GM19452 (cell line): ENCODE measurements around the gene SLC6A3.
"Not testable (repeated sequence)": the region's sequence is repeated elsewhere in the genome, so short reads cannot be mapped to it uniquely, and the experiment has no call there.

Experiments used
- ATAC-seq: cut with Tn5 transposase; IDR thresholded peaks from one replicate; pipeline ENCODE4 v1.9.1; 2021; ENCODE audit not compliant: unreplicated experiment

SLC6A3 gene

DNA sequence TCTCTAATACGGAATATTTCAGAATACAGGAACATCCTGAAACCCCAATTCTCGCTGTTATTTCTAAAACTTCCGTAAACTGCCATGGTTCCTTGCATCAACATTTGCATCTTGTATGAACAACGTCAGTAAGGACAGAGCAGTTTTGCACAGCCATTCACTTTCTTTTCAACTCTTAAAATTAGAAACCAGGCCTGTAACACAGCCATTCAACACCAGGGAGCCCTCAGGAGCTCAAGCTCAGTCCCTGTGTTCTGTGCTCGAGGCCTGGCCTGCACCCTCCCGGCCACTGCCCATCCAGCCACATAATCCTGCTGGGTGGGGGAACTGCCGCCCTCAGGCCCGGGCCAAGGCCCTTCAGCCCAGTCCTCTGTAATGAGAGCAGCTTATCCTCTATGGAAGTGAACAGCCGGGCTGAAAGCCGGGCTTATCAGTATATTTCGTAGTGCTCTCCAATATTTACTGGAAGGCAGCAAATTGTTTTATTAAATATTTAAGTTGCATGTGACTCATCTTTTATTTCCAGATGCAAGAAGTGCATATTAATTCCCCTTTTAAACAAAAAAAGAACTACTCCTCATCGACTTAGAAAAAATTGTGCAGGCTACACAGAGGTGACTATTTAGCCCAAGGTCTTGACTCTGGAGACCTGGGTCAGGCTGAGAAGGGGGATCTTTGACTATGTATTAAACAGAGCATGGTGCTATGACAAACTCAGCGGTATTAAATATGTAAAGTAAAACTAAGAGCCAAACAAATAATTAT lies 33.2 kb upstream of the SLC6A3 start:
- no peak for ATAC-seq

DNA sequence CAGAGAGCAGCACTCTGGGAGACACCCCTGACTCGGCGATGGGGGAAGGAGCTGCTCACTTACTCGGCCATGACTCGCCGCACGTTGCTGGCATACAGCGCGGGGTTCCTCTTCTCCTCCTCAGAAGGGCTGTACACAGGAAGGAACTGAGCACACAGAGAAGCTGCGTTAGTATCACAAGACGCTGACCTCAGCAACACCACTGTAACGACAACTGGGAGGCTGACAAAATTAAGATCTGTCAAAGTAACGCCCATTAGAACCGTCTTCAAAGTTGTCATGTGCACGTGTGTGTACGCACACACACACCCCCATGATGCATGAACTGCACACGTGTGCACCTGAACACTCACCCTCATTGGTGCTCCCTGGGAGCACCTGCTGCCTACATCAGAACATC lies 32.1 kb upstream of the SLC6A3 start:
- ATAC-seq = no peak

DNA sequence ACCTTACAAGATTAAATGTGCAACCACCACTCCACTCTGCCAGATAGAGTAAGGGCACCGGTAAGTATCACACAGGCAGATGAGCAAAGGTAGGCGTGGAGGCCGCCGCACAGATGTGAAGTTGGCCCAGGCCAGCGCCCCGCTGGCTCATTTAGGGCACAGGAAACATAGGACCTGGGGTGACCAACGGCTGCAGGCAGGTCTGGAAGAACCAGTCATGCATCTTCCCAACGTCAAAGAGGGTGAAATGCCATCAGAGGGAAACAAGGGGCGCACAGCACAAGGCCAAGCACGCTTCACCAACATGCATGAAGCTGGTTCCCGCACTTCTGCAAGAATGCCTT lies 31.7 kb upstream of the SLC6A3 start:
- no peak for ATAC-seq

DNA sequence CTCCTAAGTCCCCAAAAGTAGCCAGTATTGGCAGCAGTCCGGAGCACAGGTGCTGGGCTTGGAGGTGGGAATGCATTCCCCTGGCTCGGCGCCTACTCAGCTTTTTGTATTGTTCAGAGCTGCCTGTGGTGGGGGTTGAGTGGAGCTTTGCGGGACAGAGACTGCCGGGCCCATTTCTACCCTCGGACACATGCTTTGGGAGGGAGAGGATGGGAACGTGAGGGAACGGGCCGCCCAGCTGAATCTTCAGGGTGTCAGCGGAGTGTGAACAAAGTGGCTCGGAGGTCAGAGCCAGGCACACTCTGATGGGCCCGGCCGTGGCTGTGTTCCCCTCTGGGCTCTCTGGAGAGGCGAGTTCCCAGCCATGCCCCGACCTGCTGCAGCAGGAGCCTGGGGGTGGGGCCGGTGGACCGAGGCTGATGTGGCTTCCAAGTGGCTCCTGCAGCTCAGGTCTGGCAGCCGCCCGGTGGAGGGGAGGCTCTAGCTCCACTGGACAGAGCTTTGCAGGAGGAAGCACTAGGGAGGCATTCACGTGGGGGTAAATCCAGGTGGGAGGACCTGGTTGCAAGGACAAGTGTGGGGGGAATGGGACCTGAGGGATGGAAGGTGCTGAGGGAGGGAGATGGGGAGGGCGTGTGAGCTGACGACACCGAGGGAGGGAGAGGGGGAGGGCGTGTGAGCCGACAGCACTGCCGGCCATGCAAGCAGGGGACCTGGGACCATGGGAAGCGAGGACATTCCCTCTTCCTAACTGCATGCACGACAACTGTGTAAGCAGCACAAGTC lies 31.1 kb upstream of the SLC6A3 start:
- no peak for ATAC-seq

DNA sequence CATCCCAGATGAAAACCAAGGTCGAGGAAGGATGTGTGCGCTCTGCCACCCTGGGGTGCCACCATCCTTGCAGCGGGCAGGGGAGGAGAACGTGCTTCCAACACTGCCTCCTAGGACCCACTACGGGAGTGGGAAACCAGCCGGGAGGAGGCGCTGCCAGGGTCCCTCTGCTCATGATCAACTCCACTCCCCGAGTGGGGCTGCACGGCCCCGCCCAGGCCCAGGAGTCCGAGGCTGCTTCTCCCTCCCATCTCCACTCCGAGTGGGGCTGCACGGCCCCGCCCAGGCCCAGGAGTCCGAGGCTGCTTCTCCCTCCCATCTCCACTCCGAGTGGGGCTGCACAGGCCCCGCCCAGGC lies 30.3 kb upstream of the SLC6A3 start:
- ATAC-seq = not testable (repeated sequence)

DNA sequence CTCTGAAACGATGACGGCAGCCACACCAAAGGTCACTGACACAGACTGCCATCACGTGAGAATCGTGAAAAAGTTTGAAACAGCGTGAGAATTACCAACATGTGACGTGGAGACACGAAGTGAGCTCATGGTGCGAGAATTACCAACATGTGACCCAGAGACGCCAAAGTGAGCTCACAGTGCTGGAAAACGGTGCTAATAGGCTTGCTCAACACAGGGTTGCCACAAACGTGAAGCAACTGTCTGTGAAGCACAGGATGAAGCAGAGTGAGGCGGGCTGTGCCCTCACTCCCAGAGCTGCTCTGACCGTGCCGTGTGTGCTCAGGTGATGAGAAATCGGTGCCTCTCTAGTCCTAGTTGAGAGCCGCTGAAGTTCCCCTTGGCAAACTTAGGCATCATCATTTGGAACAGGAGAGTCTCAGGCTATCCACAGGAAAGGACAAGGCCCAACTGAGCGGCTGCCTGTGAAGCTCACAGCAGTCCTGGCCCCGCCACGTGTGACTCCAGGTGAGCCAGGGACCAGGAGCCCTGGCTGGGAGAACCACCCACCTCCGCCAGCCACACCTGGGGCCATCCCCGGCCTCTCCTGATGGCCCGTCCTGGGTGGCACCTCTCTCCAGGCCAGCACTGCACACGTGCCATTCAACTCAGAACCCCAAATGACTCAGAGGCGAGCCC lies 29.8 kb upstream of the SLC6A3 start:
- ATAC-seq = no peak

DNA sequence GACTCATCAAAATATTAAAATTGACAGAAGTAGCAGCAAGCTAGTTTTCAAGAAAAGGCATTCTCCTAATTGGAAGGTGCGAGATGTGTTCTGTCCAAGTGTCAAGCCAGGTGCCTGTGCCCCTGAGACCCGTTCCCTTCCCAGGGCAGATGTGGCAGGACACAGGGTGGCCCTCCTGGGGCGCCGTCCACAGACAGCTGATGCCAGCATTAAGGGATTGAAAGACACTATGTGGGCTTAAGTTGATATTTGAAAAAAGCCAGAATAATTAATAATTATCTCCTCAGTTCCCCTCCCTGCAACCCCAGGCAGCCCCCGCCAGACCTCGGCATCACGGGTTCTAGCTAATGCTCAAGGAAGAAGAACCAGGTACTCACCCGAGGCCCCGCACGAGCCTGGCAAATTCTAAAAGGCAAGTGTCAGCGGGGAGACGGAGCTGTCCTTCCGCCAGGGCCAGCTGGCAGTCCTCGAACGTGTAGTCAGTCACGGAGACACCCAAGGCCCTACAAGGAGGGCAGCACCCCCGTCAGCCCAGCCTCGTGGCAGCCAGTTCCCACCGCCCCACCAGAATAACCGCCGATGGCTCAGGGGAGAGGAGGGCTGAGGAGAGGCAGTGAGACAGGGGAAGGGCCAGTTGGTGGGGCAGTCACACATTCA lies 29.1 kb upstream of the SLC6A3 start:
- ATAC-seq = no peak

DNA sequence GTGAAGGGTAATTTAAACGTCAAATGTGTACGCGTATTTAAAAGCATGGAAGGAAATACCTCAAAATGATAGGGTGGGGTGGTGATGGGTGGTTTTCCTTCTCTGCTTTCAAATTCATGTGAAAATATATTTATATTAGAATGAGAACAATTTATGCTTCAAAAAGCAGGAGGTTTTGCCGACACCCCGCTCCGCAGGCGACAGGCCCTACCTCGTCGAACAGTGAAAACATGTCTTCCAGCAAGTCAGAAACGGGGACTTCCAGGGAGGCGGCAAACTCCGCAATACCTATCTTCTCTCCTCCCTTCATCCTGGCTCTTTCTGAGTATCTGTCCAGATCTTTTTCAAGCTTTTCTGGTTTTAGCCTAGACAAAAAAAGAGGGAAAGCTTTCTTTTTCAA lies 28.5 kb upstream of the SLC6A3 start:
- no peak for ATAC-seq

DNA sequence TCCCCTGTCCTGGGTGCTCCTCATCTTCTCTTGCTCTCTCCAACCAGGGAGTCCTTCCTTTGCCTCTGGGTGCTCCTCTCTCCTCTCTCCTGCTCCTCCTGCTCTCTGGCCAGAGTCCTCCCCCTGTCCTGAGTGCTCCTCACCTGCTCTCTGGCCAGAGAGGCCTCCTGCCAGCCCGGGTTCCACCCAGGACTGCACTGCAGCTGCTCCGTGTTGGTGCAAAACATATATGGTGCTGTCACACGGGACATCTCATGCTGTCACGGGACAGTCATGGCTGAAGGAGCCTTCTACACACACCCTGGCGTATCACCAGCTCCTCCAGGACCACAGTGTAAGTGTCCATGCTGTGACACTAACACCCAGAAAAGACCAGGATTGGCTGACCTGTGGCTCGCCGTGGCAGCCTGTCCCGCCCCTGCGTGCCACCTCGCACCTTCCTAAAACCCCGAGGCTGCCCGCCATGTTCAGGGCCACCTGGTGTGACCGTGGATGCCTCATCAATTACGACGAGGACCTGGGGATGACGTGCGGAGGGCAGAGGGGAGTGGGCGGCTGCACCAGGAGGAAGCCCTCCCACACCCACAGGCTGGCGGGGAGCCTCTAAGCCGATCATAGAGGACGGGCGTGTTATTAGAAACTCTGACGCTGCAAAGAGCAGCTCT lies 27.9 kb upstream of the SLC6A3 start:
- ATAC-seq = no peak

DNA sequence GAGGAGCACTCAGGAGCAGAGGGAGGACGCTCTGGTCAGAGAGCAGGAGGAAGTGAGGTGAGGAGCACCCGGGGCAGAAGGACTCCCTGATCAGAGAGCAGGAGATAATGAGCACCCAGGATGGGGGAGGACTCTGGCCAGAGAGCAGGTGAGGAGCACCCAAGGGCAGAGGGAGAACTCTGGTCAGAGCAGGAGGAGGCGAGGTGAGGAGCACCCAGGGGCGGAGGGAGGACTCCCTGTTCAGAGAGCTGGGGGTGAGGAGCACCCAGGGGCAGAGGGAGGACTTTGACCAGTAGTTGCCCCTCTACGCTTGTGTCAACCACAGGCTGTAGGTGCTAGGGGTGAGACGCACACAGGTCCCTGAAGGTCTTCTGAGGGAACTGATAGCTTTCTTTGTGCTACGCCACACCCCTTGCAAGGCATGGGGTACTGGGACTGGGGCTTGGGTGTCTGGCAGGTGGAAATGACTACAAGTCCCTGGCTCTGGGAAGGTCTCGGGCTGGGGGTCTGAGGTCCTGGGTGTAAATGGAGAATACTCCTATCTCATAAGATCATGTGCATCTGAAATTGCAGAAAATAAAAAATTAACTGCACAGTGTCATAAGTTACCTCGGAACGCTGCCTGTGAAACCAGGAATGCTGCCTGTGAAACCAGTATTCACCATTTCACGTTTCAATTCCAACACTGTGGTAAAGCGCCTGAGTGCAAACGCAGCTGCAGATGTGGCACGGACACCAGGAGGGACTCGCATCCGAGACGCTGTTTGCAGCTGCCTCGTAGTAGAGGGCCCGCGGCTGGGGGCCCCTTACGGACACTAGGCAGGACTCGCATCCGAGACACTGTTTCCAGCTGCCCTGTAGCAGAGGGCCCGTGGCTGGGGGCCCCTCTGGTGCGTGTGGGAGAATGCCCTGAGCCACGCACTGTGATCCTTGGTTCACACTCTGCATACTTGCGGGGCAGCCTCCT lies 27.0 kb upstream of the SLC6A3 start:
- no peak for ATAC-seq

DNA sequence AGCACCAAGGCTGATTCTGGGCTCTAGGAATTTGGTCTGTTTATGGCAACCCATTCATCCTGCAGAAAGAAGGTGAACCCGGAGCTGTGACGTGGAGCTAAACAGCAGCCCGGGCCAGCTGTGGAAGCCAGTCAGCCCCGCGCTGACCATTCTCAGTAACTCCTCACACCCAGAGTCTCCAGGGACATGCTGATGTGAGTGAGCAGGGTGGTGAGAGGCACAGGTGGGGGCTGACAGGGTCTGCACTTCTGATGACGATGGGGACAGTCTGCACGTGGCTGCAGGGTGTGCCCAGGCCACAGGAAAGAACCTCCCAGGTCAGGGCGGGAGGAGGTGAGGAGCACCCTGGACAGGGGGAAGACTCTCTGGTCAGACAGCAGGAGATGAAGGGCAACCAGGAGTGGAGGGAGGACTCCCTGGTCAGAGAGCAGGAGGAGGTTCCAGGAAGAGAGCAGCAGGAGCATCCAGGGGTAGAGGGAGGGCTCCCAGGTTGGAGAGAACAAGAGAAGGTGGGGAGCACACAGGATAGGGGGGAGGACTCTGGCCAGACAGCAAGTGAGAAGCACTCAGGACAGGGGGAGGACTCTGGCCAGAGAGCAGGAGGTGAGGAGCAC lies 26.1 kb upstream of the SLC6A3 start:
- no peak for ATAC-seq

DNA sequence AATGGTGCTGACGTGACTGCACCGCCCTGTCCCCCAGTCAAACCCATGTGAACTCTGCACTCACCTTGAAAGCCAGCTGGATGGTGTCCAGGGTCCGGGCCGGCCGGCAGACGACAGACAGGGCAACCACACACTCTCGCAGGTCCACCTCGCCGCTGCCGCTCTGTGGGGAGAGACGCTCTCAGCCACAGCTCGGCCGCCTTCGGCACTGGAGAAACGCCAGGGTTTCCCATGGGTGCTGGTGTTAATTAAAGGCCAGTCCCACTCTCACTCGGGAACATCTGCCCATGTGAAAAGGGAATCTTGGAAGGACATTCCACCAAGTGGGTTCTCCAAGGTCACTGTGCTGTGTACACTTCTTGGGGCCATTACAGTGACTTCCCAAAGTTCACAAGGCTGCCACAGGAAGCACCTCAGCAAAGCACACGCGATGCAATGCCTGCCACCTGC lies 25.5 kb upstream of the SLC6A3 start:
- no peak for ATAC-seq

DNA sequence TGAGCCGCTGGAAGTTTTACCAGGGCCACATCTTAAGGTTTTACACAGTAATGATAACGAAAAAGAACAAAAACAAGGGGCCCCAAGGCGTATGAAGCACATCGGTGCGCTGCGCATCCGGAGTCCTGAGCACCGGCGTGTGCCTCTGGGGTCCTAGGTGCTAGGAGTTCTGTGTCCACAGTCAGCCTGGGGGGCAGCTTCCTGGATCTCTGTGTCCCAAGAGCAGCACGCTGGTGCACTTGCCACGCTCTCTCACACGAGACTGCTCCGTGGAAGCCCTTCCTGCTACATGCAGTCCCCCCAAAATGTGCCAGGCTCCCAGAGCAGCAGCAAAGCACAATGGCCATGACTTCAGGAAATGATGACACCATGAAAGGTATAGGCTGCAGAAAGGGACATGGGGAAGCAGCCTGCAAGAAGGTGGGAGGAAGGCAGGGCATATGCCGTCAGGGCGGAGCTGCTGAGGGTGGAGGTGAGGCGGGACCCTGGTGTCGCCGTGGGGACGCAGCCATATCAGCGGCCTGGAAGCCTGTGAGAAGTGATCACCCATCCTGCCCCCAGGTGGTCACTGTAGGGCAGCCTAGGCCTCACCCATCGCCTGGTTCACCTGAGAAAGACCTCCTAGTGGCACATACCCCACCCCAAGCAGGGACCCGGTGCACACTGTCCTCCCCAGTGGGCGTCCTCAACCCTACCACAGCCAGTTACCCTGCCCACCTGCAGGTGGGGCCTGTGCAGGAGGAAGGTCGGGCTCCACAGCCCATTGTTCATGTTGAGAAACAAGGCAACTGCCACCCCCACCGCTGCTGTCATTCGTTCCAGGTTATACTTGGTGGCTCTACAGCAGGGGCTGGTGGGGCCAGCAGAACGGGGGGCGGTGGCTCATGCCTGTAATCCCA lies 23.6 kb upstream of the SLC6A3 start:
- no peak for ATAC-seq

DNA sequence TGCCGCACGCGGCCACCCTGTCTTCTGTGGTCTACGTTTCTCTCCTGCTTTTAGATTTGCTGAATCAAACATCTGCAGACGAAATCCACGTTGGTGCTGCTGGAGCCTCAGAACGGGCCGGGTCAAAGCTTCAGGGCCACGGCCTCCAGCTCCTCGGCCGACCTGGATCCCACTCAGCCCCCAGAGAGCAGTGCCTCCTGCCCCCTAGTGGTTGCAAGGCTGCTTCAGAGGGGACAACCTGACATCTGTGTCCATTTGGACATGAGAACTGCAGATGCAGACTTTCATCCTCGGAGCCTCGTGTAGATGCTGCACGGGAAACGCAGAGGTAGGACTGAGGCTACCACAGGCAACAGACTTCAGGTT lies 23.0 kb upstream of the SLC6A3 start:
- ATAC-seq = no peak

DNA sequence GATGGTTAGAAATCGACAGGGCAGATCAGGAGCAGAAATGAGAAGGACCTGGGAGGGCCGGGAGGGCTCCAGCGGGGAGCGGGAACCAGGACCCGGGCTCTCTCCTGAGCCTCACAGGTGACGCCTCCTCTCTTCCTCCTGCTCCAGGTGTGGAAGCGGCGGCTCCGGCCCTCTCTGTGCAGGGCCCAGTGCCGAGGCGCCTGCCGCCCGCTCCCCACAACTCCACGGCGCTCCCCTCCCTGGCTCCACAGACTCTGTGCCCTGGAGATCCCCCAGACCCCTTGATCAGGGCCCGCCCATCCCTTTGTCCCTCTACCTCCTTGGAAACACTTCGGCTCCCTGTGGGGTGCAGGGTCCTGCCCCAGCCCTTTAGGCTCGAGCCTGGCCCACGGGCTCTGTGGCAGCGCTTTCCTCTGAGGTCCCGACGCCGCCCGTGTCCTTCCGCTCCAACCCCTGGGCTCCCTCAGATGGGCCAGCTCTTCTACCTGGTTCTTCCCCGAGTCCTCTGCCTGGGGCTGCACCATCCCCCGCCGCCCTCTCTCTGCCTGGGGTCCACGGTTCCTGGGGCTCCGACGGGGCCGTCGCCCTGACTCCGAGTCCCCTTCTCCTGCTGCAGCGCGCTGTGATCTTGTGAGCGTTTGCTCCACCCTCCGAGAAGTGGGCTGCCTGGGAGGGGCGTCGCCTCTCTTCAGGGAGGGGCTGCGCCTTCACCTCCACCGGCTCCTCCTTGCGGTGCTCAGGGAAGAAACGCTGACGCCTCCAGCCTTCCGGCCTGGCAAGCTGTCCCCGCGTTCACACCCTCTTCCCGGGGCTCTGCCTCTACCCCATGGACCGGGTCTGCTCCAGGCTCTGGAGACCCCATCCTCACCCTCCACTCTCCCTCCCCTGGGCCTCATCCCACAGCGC lies 22.4 kb upstream of the SLC6A3 start:
- no peak for ATAC-seq

DNA sequence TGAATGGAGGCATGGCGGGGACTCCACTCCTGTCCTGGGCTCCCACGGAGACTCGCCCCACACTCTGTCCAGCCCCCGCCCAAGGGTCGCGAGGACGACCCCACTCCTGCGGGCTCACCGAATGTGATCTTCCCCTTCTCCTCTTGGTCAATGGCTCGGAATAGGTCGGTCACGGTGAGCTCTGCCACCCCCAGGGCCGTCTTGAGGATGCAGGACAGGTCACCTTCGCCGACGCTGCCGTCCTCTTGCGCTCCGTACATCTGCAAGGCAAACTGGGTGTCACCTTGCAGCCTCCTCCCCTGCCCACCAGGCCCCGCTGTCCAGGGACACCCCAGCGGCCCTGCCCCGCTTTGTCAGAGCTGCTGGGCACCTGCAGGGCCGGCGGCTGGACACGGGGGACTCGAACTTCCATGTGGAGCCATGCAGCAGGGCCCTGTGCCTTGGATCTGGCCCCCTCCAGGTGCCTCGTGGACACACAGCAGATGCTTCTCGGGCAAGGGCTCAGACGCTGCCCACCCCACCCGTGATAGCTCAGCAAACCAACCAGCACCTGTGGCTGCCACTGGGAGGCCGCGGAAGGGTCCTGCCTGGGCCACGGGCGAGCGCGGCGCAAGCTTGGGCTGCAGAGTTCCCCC lies 21.5 kb upstream of the SLC6A3 start:
- ATAC-seq = no peak

DNA sequence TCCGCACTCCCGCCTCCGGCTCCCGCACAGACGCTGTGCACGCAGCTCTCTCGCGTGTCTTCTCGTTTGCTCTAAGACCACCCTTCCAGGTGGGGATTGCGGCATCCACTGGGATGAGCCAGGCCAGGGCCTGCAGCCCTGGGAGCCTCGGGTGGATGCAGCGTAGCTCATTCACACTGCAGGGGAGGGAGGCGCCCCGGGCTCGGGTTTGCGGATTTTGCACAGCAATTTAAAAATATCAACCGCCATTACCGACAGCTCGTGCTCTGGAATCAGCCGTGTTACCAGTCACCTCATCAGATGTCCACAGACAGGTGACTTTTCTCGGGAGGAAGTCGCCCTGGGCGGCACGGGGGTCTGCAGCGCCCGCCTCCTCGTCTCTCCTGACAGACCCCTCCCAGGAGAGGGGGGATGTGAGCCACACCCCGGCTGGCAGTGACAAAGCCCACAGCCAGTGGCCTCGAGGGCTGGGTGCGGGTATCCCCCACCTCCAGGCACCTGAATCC lies 20.8 kb upstream of the SLC6A3 start:
- ATAC-seq = no peak
